ENCODE results near the gene PGRMC2.
A peak's percentile ranks its signal among the peaks of the same experiment; 100 is the strongest.
"Not testable (repeated sequence)": the region's sequence is repeated elsewhere in the genome, so short reads cannot be mapped to it uniquely, and the experiment has no call there.

PGRMC2 gene

GRCh38 chr4:128279624-128280225, 7.9 kb downstream of the PGRMC2 start:
- Histone ChIP-seq H3K4me3 (no peak overlapping the region), H3K27ac (no peak overlapping the region)

GRCh38 chr4:128277856-128278255, 9.8 kb downstream of the PGRMC2 start:
- no peak overlapping the region for H3K4me3 ChIP-seq
- H3K27ac ChIP-seq: no peak overlapping the region

- Histone ChIP-seq H3K27ac (no peak overlapping the region), H3K4me3 (no peak overlapping the region)
These were observed 12.3 kb downstream of the PGRMC2 start for GRCh38 chr4:128275346-128275745.

- Histone ChIP-seq H3K27ac (no peak overlapping the region), H3K4me3 (no peak overlapping the region)
These were observed 16.1 kb downstream of the PGRMC2 start for GRCh38 chr4:128271551-128271950.

- H3K4me3 ChIP-seq: no peak overlapping the region
- no peak overlapping the region for H3K27ac ChIP-seq
These were observed 18.6 kb downstream of the PGRMC2 start for GRCh38 chr4:128268970-128269369.

GRCh38 chr4:128267745-128268144, 19.9 kb downstream of the PGRMC2 start:
- H3K27ac ChIP-seq: no peak overlapping the region
- H3K4me3 ChIP-seq: no peak overlapping the region

- H3K4me3 ChIP-seq: not testable (repeated sequence)
These were observed 20.4 kb downstream of the PGRMC2 start for GRCh38 chr4:128267171-128267570.

GRCh38 chr4:128265550-128265949, 22.1 kb downstream of the PGRMC2 start:
- H3K27ac ChIP-seq, H3K4me3 ChIP-seq: not testable (repeated sequence)

More at GRCh38 chr4:128267171-128267570, 20.4 kb downstream of the PGRMC2 start:
- not testable (repeated sequence) for H3K27ac ChIP-seq

GRCh38 chr4:128259889-128260288, 27.7 kb downstream of the PGRMC2 start:
- H3K4me3 ChIP-seq, H3K27ac ChIP-seq: not testable (repeated sequence)

GRCh38 chr4:128258166-128258565, 29.4 kb downstream of the PGRMC2 start:
- not testable (repeated sequence) for H3K27ac ChIP-seq, H3K4me3 ChIP-seq

GRCh38 chr4:128256539-128256938, 31.1 kb downstream of the PGRMC2 start:
- Histone ChIP-seq H3K27ac (no peak overlapping the region), H3K4me3 (no peak overlapping the region)

GRCh38 chr4:128255906-128256305, 31.7 kb downstream of the PGRMC2 start:
- no peak overlapping the region for H3K4me3 ChIP-seq
- no peak overlapping the region for H3K27ac ChIP-seq

- H3K27ac ChIP-seq: no peak overlapping the region
- no peak overlapping the region for H3K4me3 ChIP-seq
These were observed 37.6 kb downstream of the PGRMC2 start for GRCh38 chr4:128249787-128250668.

GRCh38 chr4:128247906-128248305, 39.7 kb downstream of the PGRMC2 start:
- Histone ChIP-seq H3K27ac (no peak overlapping the region), H3K4me3 (no peak overlapping the region)

GRCh38 chr4:128245391-128245790, 42.2 kb downstream of the PGRMC2 start:
- not testable (repeated sequence) for H3K4me3 ChIP-seq, H3K27ac ChIP-seq

GRCh38 chr4:128244379-128244778, 43.2 kb downstream of the PGRMC2 start:
- no peak overlapping the region for H3K4me3 ChIP-seq
- no peak overlapping the region for H3K27ac ChIP-seq

GRCh38 chr4:128242601-128243000, 45.0 kb downstream of the PGRMC2 start:
- no peak overlapping the region for H3K27ac ChIP-seq
- H3K4me3 ChIP-seq: no peak overlapping the region

- no peak overlapping the region for H3K4me3 ChIP-seq
- H3K27ac ChIP-seq: peak overlapping the region in 2 of 21 experiments; percentile 12 to 50
These were observed 45.6 kb downstream of the PGRMC2 start for GRCh38 chr4:128241981-128242380.

- H3K4me3 ChIP-seq: no peak overlapping the region
- peak overlapping the region in 3 of 21 experiments; percentile 8 to 50 (median 12) for H3K27ac ChIP-seq
These were observed 46.1 kb downstream of the PGRMC2 start for GRCh38 chr4:128241425-128241913.

GRCh38 chr4:128241019-128241418, 46.6 kb downstream of the PGRMC2 start:
- Histone ChIP-seq H3K27ac (peak overlapping the region in 1 of 21 experiments; percentile 8), H3K4me3 (no peak overlapping the region)

- Histone ChIP-seq H3K27ac (no peak overlapping the region), H3K4me3 (no peak overlapping the region)
These were observed 52.8 kb downstream of the PGRMC2 start for GRCh38 chr4:128234836-128235235.

Measured in skin epidermis (tissue), 12 donors.